SK-N-SH (cell line): ENCODE data around the gene SWI5. TPM values are rescaled to one million over a fixed set of nuclear protein-coding genes. Genes with fewer than 3 reads are reported as not detected.

Experiments
- CTCF ChIA-PET: fragments of 300-600, 350-600 bp; formaldehyde crosslinking; extraction: SDS; loops from one replicate; lab custom pipeline; 2021; lab: Yijun Ruan, JAX
- POLR2A ChIA-PET: fragments of 350-600 bp; sonication (Branson Sonifier 250); formaldehyde crosslinking; extraction: SDS; loops from one replicate; lab custom pipeline; 2020; ENCODE audit warnings: antibody characterized with exemption, inconsistent platforms; lab: Yijun Ruan, JAX
- DNase-seq: peaks from one replicate; pipeline ENCODE4 v3.0.0; 2012
- H2AFZ ChIP-seq: fragments of 200-600 bp; sonication (generic); 2 replicates; pipeline ENCODE4 v1.8.1; 2016; ENCODE audit warnings: antibody characterized with exemption, mild to moderate bottlenecking, low read depth
- H3F3A ChIP-seq: fragments of 200-600 bp; sonication (generic); replicated peaks from 2 replicates; pipeline ENCODE3; 2016; ENCODE audit warnings: antibody characterized with exemption, mild to moderate bottlenecking; ENCODE audit not compliant: insufficient read depth
- H3K27ac ChIP-seq, 2 experiments: fragments of 200-500 bp in 1 of 2; fragments of 200-600 bp in 1 of 2; sonication (Bioruptor generic) in 1 of 2; sonication (generic), shearing (Covaris generic) in 1 of 2; 2 replicates each; pipeline versions ENCODE4 v1.5.1 to v1.6.1; 2014 to 2016; ENCODE audit warnings: low read depth in 2 of 2, inconsistent platforms in 1 of 2, low read length in 1 of 2, mild to moderate bottlenecking in 1 of 2, mixed read lengths in 1 of 2
- H3K27me3 ChIP-seq: fragments of 200-600 bp; sonication (generic), shearing (Covaris generic); 2 replicates; pipeline ENCODE4 v1.6.1; 2016; ENCODE audit warnings: mixed run types; ENCODE audit not compliant: insufficient read depth
- H3K36me3 ChIP-seq, 2 experiments: fragments of 200-500 bp in 1 of 2; fragments of 200-600 bp in 1 of 2; sonication (Bioruptor generic) in 1 of 2; sonication (generic) in 1 of 2; replicated peaks in 1 of 2; 2 replicates each; pipeline versions ENCODE3 to v1.5.1; 2014 to 2016; ENCODE audit warnings: low read length in 1 of 2, mild to moderate bottlenecking in 1 of 2; ENCODE audit not compliant: insufficient read depth in 2 of 2, control insufficient read depth in 1 of 2
- H3K4me1 ChIP-seq, 2 experiments: fragments of 200-500 bp in 1 of 2; fragments of 200-600 bp in 1 of 2; sonication (Bioruptor generic) in 1 of 2; sonication (generic), shearing (Covaris generic) in 1 of 2; 2 replicates each; pipeline versions ENCODE4 v1.5.1 to v1.6.1; 2014 to 2016; ENCODE audit warnings: low read depth in 1 of 2, low read length in 1 of 2, mixed run types in 1 of 2; ENCODE audit not compliant: insufficient read depth in 2 of 2, control insufficient read depth in 1 of 2
- H3K4me2 ChIP-seq: fragments of 200-600 bp; sonication (generic), shearing (Covaris generic); 2 replicates; pipeline ENCODE4 v1.6.1; 2017; ENCODE audit warnings: mixed run types
- H3K4me3 ChIP-seq, 2 experiments: fragments of 200-500 bp in 1 of 2; fragments of 200-600 bp in 1 of 2; sonication (Bioruptor generic) in 1 of 2; sonication (generic), shearing (Covaris generic) in 1 of 2; 2 replicates each; pipeline versions ENCODE4 v1.5.1 to v1.8.1; 2014 to 2016; ENCODE audit warnings: low read depth in 2 of 2, inconsistent platforms in 1 of 2, low read length in 1 of 2, mild to moderate bottlenecking in 1 of 2, mixed read lengths in 1 of 2, moderate library complexity in 1 of 2
- H3K79me2 ChIP-seq: fragments of 200-600 bp; sonication (generic); 2 replicates; pipeline ENCODE4 v1.8.1; 2017; ENCODE audit warnings: mild to moderate bottlenecking; ENCODE audit not compliant: insufficient read depth
- H3K9ac ChIP-seq: fragments of 200-600 bp; sonication (generic); 2 replicates; pipeline ENCODE4 v1.6.1; 2017; ENCODE audit warnings: mixed run types
- H3K9me2 ChIP-seq: fragments of 200-600 bp; sonication (generic); 2 replicates; pipeline ENCODE4 v1.6.1; 2017; ENCODE audit warnings: mixed run types
- H3K9me3 ChIP-seq: fragments of 200-600 bp; sonication (generic); 2 replicates; pipeline ENCODE4 v1.6.1; 2017; ENCODE audit warnings: mixed run types, mild to moderate bottlenecking, moderate library complexity
- H4K20me1 ChIP-seq: fragments of 200-600 bp; sonication (generic); 2 replicates; pipeline ENCODE4 v1.6.1; 2017; ENCODE audit warnings: mild to moderate bottlenecking, mixed run types; ENCODE audit not compliant: insufficient read depth
- ELF1 ChIP-seq: IDR thresholded peaks from 2 replicates; pipeline ENCODE4 v1.4.0; 2012
- FOXM1 ChIP-seq: IDR thresholded peaks from 2 replicates; pipeline ENCODE4 v1.4.0; 2012; ENCODE audit warnings: low read depth, mild to moderate bottlenecking
- GATA2 ChIP-seq: sonication (generic); formaldehyde crosslinking; IDR thresholded peaks from 2 replicates; pipeline ENCODE4 v1.5.0; 2020; ENCODE audit warnings: mild to moderate bottlenecking, missing genetic modification reagents
- JUND ChIP-seq: IDR thresholded peaks from 2 replicates; pipeline ENCODE4 v1.4.0; 2012
- MEF2A ChIP-seq: IDR thresholded peaks from 2 replicates; pipeline ENCODE4 v1.4.0; 2012; ENCODE audit warnings: low read depth, borderline replicate concordance
- MXI1 ChIP-seq: IDR thresholded peaks from 2 replicates; pipeline ENCODE4 v1.6.1; 2012; ENCODE audit warnings: mild to moderate bottlenecking, low read depth, low read length, improper control_type of control experiment
- NFIC ChIP-seq: IDR thresholded peaks from 2 replicates; pipeline ENCODE4 v1.4.0; 2012; ENCODE audit warnings: borderline replicate concordance
- POLR2AphosphoS5 ChIP-seq: IDR thresholded peaks from 2 replicates; pipeline ENCODE4 v1.6.1; 2012; ENCODE audit warnings: low read depth, low read length
- RAD21 ChIP-seq: IDR thresholded peaks from 2 replicates; pipeline ENCODE4 v1.6.1; 2012; ENCODE audit warnings: mild to moderate bottlenecking, low read length
- RCOR1 ChIP-seq: fragments of 150-350 bp; IDR thresholded peaks from 2 replicates; pipeline ENCODE4 v1.6.1; 2017; ENCODE audit warnings: antibody characterized with exemption, low read length
- REST ChIP-seq: IDR thresholded peaks from 2 replicates; pipeline ENCODE4 v1.6.1; 2012; ENCODE audit warnings: mild to moderate bottlenecking, low read depth, low read length, moderate library complexity
- RFX5 ChIP-seq: IDR thresholded peaks from 2 replicates; pipeline ENCODE4 v1.6.1; 2012; ENCODE audit warnings: mild to moderate bottlenecking, improper control_type of control experiment, low read length
- RXRA ChIP-seq: IDR thresholded peaks from 2 replicates; pipeline ENCODE4 v1.4.0; 2012; ENCODE audit warnings: low read depth, mild to moderate bottlenecking, borderline replicate concordance
- SIN3A ChIP-seq: IDR thresholded peaks from 2 replicates; pipeline ENCODE4 v1.6.1; 2012; ENCODE audit warnings: low read depth, mild to moderate bottlenecking, low read length, moderate library complexity, borderline replicate concordance
- TAF1 ChIP-seq: IDR thresholded peaks from 2 replicates; pipeline ENCODE4 v1.6.1; 2012; ENCODE audit warnings: low read depth, mild to moderate bottlenecking, low read length, moderate library complexity, borderline replicate concordance
- TCF12 ChIP-seq: IDR thresholded peaks from 2 replicates; pipeline ENCODE4 v1.4.0; 2012
- WGBS: methylation state at CpG from one replicate; pipeline ENCODE4 v1.1.6; 2017; ENCODE audit warnings: low lambda C conversion rate; 5-methylcytosine and 5-hydroxymethylcytosine counted together
- polyA plus RNA-seq, 3 experiments: library from polyadenylated mRNA; depleted of rRNA; stranded (reverse); fragments of >200 nt; gene quantifications; 2 replicates each; pipeline ENCODE4 v1.2.3, GENCODE V29; 2012
- TF ChIP-seq, protein P1 (sequence below): fragments of 150-350 bp; IDR thresholded peaks from 2 replicates; pipeline ENCODE4 v1.6.1; 2017; ENCODE audit warnings: antibody characterized with exemption, low read length, low read depth, borderline replicate concordance
- TF ChIP-seq, protein P2 (sequence below): IDR thresholded peaks from 2 replicates; pipeline ENCODE4 v1.4.0; 2012; ENCODE audit warnings: low read depth, borderline replicate concordance

SWI5 gene
- polyA plus RNA-seq, 1 of the 3 experiments (the other 2 are of a cell fraction), result 84.1 TPM

DNA sequence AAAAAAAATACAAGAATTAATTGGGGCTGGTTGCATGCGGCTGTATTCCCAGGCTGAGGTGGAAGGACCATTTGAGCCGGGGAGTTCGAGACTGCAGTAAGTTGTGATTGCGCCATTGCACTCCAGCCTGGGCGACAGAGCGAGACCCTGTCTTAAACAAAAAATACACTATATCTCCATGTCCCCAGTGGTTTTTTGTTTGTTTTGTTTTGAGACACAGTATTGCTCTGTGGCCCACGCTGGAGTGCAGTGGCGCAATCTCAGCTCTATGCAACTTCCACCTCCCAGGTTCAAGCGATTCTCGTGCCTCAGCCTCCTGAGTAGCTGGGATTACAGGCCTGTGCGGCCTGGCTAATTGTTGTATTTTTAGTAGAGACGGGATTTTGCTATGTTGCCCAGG lies 47.7 kb downstream of the SWI5 start (continued):
- TF ChIP-seq JUND, result no peak
- TF ChIP-seq, protein P1, sequence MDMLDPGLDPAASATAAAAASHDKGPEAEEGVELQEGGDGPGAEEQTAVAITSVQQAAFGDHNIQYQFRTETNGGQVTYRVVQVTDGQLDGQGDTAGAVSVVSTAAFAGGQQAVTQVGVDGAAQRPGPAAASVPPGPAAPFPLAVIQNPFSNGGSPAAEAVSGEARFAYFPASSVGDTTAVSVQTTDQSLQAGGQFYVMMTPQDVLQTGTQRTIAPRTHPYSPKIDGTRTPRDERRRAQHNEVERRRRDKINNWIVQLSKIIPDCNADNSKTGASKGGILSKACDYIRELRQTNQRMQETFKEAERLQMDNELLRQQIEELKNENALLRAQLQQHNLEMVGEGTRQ, result no peak

DNA sequence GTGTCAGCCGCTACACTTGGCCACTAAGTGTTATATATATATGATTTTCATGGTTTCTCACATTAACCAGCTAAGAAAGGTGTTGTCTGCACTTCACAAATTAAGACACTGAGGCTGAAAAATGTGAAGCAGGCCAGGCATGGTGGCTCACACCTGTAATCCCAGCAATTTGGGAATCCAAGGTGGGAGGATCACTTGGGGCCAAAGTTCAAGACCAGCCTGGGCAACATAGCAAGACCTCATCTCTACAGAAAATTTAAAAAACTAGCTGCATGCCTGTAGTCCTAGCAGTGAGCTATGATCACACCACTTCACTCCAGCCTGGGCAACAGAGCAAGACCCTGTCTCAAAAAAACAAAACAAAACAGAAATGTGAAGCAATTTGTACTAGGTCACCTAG lies 48.3 kb downstream of the SWI5 start:
- H3K9ac ChIP-seq, result peak overlapping the region; percentile 75; the same call in 1 of the 2 replicates
- H4K20me1 ChIP-seq, result 0 out of 2 replicates have a peak, but pooled peaks cover 4% of the 10 kb centered on the region
- no peaks in the 10 kb centered on the region for H3K27me3 ChIP-seq
- POLR2A ChIA-PET, result interaction anchor here (0.8 kb wide), 1 partner anchor 9 kb away, joined by 3 read pairs; no protein-coding TSS in a partner anchor
- H3K4me2 ChIP-seq, result peak overlapping the region; percentile 99; the same call in 1 of the 2 replicates
- H3K4me3 ChIP-seq, result peak overlapping the region in 1 of 2 experiments; percentile 96; a peak in 1 of 4 replicates
- WGBS, result 100% methylated on average over 1 of the region's 1 CpG
- H3K36me3 ChIP-seq, result peaks cover 17 to 20% of the 10 kb centered on the region in 2 experiments
- no peaks in the 10 kb centered on the region for H3K9me2 ChIP-seq
- no peaks in the 10 kb centered on the region for H3K9me3 ChIP-seq
- H2AFZ ChIP-seq, result no peak overlapping the region
- H3K4me1 ChIP-seq, result peaks cover 11% of the 10 kb centered on the region in 2 experiments; a peak in 3 of 4 replicates
- TF ChIP-seq, protein P2, sequence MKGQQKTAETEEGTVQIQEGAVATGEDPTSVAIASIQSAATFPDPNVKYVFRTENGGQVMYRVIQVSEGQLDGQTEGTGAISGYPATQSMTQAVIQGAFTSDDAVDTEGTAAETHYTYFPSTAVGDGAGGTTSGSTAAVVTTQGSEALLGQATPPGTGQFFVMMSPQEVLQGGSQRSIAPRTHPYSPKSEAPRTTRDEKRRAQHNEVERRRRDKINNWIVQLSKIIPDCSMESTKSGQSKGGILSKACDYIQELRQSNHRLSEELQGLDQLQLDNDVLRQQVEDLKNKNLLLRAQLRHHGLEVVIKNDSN, result no peak
- TF ChIP-seq POLR2AphosphoS5 (no peak), TAF1 (no peak), RCOR1 (no peak), MEF2A (no peak), NFIC (no peak), REST (no peak), RXRA (no peak), MXI1 (no peak), TCF12 (no peak), RFX5 (no peak), ELF1 (no peak), GATA2 (CRISPR knock-in tag) (no peak), SIN3A (no peak), RAD21 (no peak), FOXM1 (no peak)
- H3K79me2 ChIP-seq, result peaks cover 54% of the 10 kb centered on the region
- DNase-seq, result no peak
- H3K27ac ChIP-seq, result no peak overlapping the region
- CTCF ChIA-PET, result interaction anchor here (1.2 kb wide), 1 partner anchor 17 kb away, joined by 8 read pairs; no protein-coding TSS in a partner anchor
- H3F3A ChIP-seq, result no peaks in the 10 kb centered on the region
